Body of pancreas (tissue), 4 donors: ENCODE results near the gene VMP1. TPM values are rescaled to one million over a fixed set of nuclear protein-coding genes. Genes with fewer than 3 reads are reported as not detected.
"Not testable (repeated sequence)": the region's sequence is repeated elsewhere in the genome, so short reads cannot be mapped to it uniquely, and the experiment has no call there.

Experiments
- ATAC-seq: fragments of 150-250 bp; one replicate; pipeline ENCODE4 v1.9.1; 2016
- DNase-seq, 4 donors: peaks; one replicate each; pipeline ENCODE4 v3.0.0-alpha.2; 2019
- H3K27ac ChIP-seq, 4 donors: fragments of 200-600 bp; sonication (generic); 1 replicate in 3 of 4; 2 replicates in 1 of 4; pipeline versions ENCODE4 v1.5.1 to v1.6.1; 2016 to 2019; ENCODE audit warnings: mild to moderate bottlenecking in 1 of 4, mixed read lengths in 1 of 4, moderate library complexity in 1 of 4
- H3K27me3 ChIP-seq, 2 donors: fragments of 200-600 bp; sonication (generic); one replicate each; pipeline ENCODE4 v1.6.0; 2016; ENCODE audit warnings: mild to moderate bottlenecking in 1 of 2
- H3K36me3 ChIP-seq, 2 donors: fragments of 200-600 bp; sonication (generic); replicated peaks in 1 of 2; 2 replicates each; pipeline ENCODE4 v1.5.1; 2016; ENCODE audit warnings: low read depth in 2 of 2; ENCODE audit not compliant: insufficient read depth in 1 of 2
- H3K4me1 ChIP-seq: fragments of 200-600 bp; sonication (generic); one replicate; pipeline ENCODE4 v1.6.0; 2016
- H3K4me3 ChIP-seq, 2 donors: fragments of 200-600 bp; sonication (generic); 1 replicate in 1 of 2; 2 replicates in 1 of 2; pipeline ENCODE4 v1.5.1; 2016 to 2019
- H3K9me3 ChIP-seq, 3 donors: fragments of 200-600 bp; sonication (generic); 1 replicate in 2 of 3; 2 replicates in 1 of 3; pipeline ENCODE4 v1.5.1; 2016
- CTCF ChIP-seq, 7 experiments: fragments of 450-650 bp in 4 of 7; fragments of 200-600 bp in 3 of 7; sonication (generic) in 3 of 7; IDR thresholded peaks; one replicate each; pipeline ENCODE4 v1.5.1; 2016 to 2019; ENCODE audit warnings: antibody characterized with exemption in 7 of 7
- POLR2A ChIP-seq, 3 donors: fragments of 450-650 bp; IDR thresholded peaks; one replicate each; pipeline ENCODE4 v1.6.1; 2016; ENCODE audit warnings: antibody characterized with exemption in 3 of 3, mild to moderate bottlenecking in 2 of 3
- WGBS, 2 donors: methylation state at CpG; one replicate each; pipeline ENCODE4 v1.1.5; 2017; 5-methylcytosine and 5-hydroxymethylcytosine counted together
- intact Hi-C: fragments of 100-400 bp; cut with DNase I; formaldehyde crosslinking; loops from one replicate; pipeline ENCODE4 v1.15.1; 2023
- total RNA-seq, 2 donors: library from RNA; depleted of rRNA; stranded (reverse); fragments of >200 nt; gene quantifications; one replicate each; pipeline ENCODE4 v1.1.0, GENCODE V29; 2016

VMP1 gene
- total RNA-seq, 2 donors from 2014 or later = 174 to 259 TPM

GRCh38 chr17:59802160-59802559 is 94.7 kb downstream of the VMP1 start:
- Histone ChIP-seq H3K4me1 (no peaks in the 10 kb centered on the region), H3K4me3 (no peak overlapping the region), H3K27ac (peak overlapping the region in 2 of 4 donors; percentile 67 to 71), H3K27me3 (no peaks in the 10 kb centered on the region), H3K36me3 (no peaks in the 10 kb centered on the region), H3K9me3 (no peaks in the 10 kb centered on the region)
- TF ChIP-seq CTCF (IDR thresholded peaks at IDR 0.05) = no peak
- no peak for TF ChIP-seq POLR2A (IDR thresholded peaks at IDR 0.05)
- WGBS, 2 donors = 97 to 99% methylated on average over 5 of the region's 5 CpGs
- no peak for DNase-seq
- intact Hi-C loops = no loop called here
- no peak for ATAC-seq

GRCh38 chr17:59804901-59805465 is 97.5 kb downstream of the VMP1 start:
- Histone ChIP-seq H3K36me3 (no peaks in the 10 kb centered on the region), H3K4me3 (no peak overlapping the region), H3K9me3 (no peaks in the 10 kb centered on the region), H3K27ac (peak overlapping the region in 1 of 4 donors; percentile 71), H3K27me3 (no peaks in the 10 kb centered on the region), H3K4me1 (no peaks in the 10 kb centered on the region)
- no peak for TF ChIP-seq POLR2A (IDR thresholded peaks at IDR 0.05)
- no peak for TF ChIP-seq CTCF (IDR thresholded peaks at IDR 0.05)
- intact Hi-C loops = no loop called here
- DNase-seq (no peak), ATAC-seq (no peak)
- 68 to 80% methylated on average over 6 of the region's 6 CpGs for WGBS, 2 donors

GRCh38 chr17:59806322-59806721 is 98.9 kb downstream of the VMP1 start:
- intact Hi-C loops, H3K4me3 ChIP-seq, ATAC-seq, H3K36me3 ChIP-seq, DNase-seq, H3K27me3 ChIP-seq, H3K4me1 ChIP-seq, H3K27ac ChIP-seq, H3K9me3 ChIP-seq: not testable (repeated sequence)
- WGBS, 2 donors = 95 to 97% methylated on average over 6 of the region's 6 CpGs

- Histone ChIP-seq H3K27me3 (no peaks in the 10 kb centered on the region), H3K4me3 (no peak overlapping the region), H3K9me3 (no peaks in the 10 kb centered on the region), H3K27ac (peak overlapping the region in 1 of 4 donors; percentile 5), H3K36me3 (peaks cover 0 to 4% of the 10 kb centered on the region in 2 donors), H3K4me1 (no peaks in the 10 kb centered on the region)
- intact Hi-C loops = no loop called here
- 90 to 91% methylated on average over 4 of the region's 4 CpGs for WGBS, 2 donors
- ATAC-seq (no peak), DNase-seq (no peak)
- TF ChIP-seq CTCF (IDR thresholded peaks at IDR 0.05) = no peak
- no peak for TF ChIP-seq POLR2A (IDR thresholded peaks at IDR 0.05)
Observed at GRCh38 chr17:59807892-59808509, 100.5 kb downstream of the VMP1 start.

DNA sequence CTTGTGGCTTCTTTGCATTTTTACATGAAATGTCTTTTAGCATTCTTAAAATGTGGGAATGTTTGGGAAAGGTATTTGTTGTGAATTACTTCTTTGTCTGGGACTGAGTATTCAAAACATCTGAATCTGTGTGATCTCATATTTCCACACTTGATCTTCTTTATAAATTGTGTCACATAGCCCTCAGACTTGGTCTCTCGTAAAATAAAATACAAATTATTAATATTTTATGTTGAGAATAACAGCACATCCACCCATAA is 103.4 kb downstream of the VMP1 start:
- TF ChIP-seq CTCF (IDR thresholded peaks at IDR 0.05) = no peak
- TF ChIP-seq POLR2A (IDR thresholded peaks at IDR 0.05) = no peak
- Histone ChIP-seq H3K9me3 (no peaks in the 10 kb centered on the region), H3K27me3 (no peaks in the 10 kb centered on the region), H3K4me3 (no peak overlapping the region), H3K36me3 (peaks cover 0 to 4% of the 10 kb centered on the region in 2 donors), H3K27ac (no peak overlapping the region), H3K4me1 (no peaks in the 10 kb centered on the region)
- ATAC-seq (no peak), DNase-seq (no peak)
- intact Hi-C loops = no loop called here
- 86 to 91% methylated on average over 1 of the region's 1 CpG for WGBS, 2 donors
